AG08395 (cell line): ENCODE measurements around the gene CTNNA2.
A peak's percentile ranks its signal among the peaks of the same experiment; 100 is the strongest.

Source experiments
- DNase-seq: peaks from one replicate; pipeline ENCODE4 v3.0.0; 2012; ENCODE audit warnings: mixed read lengths, low spot score

CTNNA2 gene

DNA sequence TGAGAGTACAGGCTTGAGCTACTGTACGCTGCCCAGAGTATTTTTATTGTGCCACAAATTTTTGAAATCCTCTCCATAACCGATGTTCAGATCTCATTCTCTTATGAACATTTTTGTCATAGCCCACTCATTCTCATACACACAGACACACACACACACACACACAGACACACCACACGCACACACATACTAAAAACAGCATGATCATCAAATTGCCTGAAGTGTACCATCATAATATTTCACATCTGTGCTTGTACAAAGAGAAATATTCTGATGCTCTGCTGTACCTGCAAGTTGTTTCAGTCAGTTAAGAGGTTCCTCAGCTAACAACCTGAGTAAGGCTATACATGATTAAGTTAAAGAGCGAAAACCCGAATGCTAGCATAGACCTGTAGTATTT lies 696.6 kb downstream of the CTNNA2 start:
- no peak for DNase-seq

DNA sequence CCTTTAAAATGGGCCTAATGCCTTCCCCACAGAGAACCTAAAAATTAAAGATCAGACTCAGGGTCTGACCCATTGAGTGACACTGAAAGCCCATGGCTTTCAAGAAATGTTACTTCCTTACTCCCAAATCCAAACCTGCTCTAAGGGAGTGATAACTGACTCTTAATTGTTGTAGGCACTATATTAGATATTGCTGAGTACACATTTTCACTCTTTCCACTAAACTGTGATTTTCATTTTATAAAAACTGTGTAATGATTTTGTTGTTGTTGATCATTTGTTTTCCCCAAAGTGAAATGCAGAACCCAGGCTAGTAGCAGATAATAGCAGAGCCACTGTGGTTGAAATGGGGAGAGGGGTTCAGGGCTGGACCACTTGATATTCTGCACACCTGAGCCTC lies 704.6 kb downstream of the CTNNA2 start:
- no peak for DNase-seq

DNA sequence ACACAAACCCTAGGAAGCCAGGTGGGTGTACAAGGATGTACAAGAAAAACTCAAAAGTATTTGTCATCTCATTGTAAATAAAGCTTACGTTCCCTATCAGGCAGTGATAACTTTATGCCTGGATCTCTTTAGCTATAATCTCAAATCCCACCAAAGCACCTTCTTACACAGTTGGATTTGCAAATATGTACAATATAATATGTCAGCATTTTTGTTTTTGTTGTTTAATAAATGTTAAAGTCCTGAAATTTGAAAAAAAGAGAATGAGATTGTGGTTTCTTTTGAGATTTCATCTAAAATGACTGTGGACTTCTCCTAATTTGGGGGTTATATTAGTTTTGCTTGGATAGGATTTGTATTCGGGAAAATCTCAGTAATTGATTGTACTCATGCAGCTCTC lies 709.8 kb downstream of the CTNNA2 start:
- no peak for DNase-seq

DNA sequence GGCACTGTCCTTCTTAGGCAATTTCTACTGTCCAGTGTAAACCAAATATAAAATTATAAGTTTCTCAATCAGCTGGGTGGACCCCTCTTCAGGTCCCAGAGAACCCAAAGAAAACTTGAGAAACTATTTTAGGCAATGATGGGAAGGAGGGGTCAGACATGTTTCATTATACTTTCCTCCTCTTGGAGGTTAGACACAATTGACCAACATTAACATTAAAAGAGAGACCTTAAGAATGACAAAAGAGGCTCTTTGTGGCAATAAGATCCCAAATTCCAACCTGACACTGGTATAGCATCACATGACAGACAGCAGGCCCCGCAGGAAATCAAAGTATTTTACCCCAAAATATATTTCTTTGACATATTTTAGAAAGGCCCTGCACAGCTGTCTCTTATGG lies 718.6 kb downstream of the CTNNA2 start:
- no peak for DNase-seq

DNA sequence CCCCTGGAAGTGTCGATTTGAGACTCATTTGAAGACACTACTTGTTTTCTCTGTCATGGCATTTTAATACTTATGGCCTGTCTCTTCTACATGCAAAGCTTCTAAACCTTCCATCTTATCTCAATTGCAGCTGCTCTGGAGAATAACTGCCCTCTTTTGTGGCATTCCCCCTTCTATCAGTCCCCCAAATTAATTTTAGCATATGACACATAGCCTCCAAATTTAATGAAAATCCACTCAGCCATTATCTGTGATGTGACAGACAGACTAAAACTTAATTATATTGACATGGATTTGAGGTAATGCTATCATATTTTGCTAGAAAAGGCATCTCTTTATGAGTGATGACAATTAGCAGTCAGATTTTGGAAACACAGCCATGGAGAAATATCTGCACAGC lies 720.5 kb downstream of the CTNNA2 start:
- no peak for DNase-seq

DNA sequence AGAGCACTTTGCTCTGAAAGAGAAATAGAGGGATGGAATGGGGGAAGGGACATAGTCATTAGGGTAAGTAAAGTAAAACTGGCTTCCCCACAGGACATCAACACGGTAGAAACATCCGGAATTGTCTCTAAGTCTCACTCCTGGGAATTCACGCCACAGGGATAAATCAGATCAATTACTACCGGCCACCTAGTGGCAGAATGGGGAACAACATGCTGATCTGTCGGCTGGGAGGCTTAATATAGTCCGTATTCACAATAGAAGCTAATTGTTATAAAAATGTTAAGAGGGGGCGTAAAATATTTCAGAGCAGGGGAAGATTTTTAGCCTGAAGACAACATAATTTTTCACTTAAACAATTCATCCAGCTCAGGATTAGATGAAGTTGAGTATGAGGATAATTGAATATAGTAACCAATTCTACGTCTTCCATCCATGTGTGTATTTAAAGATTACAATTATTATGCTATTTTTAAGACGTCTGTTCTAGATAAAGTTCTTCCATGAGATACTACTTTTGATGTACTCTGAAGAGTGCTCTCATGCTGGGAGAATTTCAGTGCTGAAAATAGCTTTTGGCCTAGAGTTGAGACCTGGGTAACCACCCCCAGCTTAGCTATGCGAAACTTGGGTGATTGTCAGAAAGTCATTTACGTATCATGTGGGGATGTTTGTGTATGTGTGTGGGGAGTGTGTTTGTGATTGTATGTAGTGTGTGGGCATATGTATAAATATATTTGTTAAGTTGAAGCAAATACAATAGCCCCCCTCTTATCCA lies 726.0 kb downstream of the CTNNA2 start:
- DNase-seq = peak; percentile 55

DNA sequence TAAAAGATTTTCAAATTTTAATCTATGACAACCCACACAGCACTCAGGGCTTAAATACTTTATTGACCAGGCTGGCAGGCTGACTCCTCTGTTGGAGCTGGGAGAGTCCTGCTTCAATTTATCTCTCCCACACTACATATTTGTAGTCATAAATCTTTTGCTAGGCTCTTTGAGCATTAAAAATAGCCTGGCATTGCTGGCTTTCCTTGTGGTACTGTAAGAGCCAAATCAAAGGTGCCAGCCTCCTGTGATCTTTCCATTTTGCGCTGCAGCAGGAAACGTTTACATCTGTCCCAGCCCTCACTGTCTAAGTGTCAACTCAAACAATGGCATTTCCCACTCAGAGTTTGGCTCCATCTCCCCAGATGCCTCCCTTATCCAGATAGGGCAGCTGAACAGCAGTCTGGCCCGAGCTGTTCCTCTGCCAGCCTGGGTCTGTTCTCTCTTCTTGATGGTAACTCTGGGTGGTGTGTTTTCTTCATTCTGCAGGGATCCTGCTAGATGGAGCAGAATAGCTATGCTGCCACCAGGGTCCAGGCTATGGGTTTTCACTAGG lies 729.6 kb downstream of the CTNNA2 start:
- no peak for DNase-seq

DNA sequence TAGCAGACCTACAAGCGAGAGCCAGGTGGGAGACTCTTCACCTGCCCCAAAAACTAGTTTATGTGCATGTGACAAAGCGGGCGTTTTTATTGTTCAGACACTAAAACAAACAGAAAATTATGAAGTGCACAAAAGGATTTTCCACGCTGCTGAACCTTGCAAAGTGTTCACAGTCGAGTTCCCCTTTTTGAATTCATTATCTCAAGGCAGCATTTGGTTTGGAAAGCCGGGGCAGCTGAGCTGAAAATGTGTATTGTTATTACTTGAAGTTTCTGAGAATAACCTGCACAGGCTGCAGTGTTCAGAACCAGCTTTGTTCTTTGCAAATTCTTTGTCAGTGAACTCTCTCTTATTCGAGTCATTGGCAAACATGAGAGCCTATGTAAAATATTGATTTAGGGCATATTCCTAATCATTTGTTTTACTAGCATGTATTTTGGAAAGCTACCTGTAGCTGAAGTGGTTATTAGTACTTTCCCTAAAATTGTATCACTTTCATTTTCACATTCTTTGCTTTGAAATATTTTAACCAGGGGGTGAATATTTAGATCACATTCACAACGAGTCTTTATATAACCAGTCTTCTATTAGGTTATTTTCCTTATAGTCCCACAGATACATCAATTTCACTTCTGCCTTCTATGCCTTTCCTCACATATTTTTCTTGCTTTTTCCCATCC lies 732.2 kb downstream of the CTNNA2 start:
- DNase-seq = no peak

DNA sequence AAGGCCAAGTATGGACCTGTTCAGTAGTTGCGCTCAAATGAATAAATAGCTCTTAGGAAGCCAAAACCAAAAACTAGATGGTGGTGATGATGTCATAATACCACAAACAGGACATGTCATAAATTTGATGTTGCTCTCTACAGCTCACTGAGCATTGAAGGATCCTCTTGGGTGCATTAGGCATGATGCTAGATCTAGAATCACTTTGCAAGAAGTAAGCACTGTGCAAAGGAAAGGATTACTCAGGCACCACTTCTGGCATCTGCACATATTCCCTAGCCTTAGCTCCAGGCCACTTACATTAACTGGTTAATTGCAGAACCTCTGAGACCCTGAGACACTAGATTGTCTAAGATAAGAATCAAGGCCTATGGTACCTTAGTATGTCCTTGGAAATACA lies 733.7 kb downstream of the CTNNA2 start:
- no peak for DNase-seq

DNA sequence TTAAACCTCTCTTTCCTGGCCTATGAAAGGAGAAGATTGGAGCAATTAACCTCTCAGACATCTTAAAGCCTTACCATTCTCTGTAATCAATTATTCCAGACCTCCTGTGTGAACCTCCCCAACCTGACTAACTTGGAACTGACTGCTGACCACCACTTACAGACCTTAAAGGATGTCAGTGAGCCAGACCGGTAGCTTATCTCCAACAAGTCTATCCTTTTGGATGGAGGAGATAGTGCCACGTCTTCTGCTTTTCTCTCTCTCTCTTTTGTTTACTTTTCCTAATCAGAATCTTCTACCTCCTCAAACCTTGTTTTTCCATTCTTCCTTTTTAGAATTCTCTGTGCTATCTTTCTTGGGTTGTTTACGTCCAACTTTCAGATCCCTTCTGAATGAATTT lies 734.5 kb downstream of the CTNNA2 start:
- DNase-seq = no peak

DNA sequence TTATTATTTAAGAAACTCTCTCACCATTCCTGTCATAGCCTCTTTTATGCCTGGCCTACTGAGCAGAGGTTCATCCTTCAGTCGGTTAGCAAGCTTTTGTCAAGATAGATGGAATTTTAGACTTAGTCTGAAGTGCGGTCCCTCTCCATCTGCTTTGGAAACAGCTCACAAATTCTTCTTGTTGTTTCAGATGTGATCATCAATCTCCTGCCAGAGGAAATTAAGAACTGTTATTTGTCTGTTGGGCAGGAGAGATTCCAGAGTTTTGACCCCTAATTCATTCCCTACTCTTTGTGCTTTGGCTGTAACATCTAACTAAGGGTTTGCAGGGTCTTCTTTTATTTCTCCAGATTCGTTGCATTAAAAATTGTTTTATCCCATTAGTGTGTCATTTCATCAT lies 735.3 kb downstream of the CTNNA2 start:
- no peak for DNase-seq

DNA sequence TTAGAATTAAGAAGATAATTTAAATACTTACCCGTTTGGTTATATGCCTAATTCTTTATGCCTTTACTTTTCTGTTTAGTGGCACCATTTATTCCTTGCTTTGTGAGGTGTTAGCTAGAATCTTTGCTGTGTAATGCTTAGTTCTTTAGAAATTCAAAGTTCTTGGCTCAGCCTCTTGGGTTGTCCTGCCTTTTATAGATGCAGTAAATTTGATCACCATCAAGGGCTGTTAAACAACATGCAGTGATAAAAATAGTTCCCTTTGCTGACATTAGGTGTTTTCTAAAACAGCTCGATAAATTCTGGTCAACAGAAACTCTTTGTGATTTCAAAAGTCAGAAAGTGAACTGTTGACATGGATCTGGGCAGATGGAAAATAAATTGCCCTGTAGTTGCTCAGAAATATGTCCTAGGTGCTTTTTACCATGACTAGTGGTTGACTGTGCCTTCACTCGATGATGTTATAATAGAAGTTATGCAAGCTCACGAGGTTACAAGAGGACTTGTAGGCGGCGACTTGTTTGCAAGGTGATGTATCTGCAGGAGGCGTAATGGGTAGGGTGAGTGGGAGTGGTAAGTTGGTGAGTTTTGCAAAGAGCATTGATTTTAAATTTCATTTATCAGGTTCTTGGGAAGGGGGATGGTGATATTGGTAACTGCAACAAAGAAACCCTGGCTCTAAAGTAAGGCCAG lies 739.6 kb downstream of the CTNNA2 start:
- DNase-seq = no peak

DNA sequence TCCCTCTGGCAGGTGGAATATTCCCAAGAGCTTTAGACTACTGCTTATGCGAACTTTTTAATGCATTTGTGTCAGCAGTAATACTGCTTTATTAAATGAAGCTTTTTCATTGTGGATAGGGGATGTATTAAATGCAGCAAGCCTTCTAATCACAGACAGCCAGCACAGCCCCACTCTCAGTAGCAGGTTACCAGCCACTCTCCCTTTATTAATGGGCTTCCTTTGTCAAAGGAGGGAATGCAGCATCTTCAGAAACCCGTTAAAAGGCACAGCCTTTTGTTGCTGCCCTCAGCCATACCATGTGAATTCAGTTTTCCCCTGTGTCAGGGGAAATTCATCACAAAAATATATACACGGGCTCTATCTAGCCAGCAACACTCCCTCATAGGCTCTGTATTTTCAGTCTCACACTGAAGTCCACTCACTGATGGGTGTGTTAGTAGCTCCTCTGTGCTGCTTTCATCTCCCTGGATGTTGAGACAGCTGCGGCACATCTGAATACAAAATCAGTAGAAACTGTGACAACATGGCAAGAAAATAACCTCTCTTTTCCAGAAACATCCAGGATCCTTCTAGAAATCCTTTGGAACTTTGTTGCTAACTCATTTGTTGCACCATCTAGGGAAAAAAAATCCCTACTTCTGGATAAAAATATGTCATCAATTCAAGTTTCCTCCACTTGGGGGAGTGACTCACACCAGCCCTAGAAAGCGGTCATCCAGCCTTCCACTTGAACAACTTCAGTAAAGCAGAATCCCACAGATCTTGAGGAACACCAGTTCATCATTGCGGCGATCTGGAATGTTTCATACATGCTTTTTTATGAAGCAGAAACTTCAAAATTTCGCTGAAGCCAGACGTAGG lies 743.3 kb downstream of the CTNNA2 start:
- peak; percentile 62 for DNase-seq

DNA sequence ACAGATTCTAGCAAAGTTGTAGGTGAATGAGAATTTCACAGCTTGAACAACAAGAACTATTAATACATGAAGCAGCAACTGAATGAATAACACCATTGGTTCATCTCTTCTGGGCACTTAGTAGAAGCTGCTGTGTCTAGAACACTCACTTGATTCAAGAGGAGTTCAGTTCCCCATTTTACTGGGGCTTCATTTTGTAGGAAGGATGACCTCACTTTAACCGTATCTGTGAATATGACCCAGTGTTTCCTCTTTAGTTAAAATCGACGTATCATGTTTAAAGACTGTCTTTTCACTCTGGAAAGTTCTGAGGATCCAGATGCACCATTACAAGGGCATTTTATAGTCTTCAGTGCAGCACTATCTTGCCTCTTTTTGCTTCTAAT lies 743.9 kb downstream of the CTNNA2 start:
- no peak for DNase-seq

DNA sequence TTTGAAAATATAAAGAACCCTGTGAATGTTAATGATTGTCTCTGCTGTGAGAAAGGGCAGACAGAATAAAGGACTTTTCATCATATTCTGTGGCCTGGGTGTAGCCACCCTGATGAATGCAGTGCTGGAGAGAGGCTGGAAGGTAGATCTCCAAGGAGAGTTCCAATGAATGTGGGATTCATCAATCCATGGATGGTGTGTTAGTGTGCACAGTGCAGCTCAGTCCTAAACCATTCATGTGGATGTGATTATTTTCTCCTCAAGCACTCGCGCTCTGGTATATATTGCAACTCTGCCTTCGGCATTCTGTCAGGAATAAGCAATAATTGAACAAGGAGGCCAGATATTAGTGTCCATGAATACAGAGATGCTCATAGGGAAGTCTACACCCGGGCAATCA lies 744.6 kb downstream of the CTNNA2 start:
- DNase-seq = no peak

DNA sequence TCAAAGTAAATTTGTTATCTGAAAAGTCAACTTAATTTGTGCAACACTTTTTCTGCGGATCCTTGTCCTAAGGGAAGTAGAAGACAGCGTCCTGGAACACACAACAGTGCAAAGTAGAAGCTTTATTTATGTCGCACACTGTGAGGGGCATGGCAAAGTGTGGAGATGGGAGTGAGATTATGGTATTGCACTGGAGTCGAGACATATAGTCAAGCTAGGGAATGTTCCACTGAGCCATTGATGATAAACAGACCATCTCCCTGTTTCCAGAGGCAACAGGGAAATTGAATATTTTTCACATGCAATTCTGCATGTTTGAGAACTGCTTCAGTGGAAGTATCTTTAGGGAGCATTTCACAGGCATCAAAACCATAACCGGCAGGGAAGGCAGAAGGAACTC lies 745.5 kb downstream of the CTNNA2 start:
- no peak for DNase-seq

DNA sequence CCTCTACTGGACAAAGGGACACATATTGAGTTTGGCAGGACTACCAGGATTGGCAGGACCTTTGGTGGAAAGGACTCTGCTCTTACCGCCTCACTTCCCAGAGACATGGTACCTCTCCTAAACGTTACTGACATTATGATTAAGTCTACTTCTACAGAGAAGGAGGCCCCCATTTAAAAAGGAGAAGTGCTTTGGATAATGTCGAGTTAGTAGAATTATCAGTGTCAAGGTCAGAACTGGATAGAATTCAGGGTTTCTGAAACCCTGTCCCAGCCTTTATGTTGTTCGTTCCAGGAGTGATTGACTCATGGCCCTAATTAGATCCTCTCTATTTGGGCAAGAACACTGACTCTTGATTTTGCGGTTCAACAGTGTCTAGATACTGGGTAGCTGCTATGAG lies 745.9 kb downstream of the CTNNA2 start:
- no peak for DNase-seq

DNA sequence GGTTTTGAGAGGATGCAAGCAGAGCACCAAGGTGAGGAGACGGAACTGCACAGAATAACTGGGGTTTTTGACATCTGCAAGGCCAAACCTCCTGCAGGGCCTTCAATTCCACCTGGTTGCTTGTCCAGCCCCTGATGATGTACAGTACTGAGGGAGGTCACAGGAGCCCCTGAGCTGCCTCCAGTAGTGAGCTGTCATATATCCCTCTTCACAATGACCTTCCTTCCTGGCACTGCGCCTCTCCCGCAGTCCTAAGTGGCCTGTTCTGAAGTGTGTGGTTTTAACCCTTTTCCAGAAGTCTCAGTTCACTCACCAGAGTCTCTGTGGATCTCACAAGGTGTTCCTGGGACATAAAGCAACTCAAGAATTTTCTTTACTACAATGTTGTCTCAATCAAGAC lies 746.4 kb downstream of the CTNNA2 start:
- no peak for DNase-seq

DNA sequence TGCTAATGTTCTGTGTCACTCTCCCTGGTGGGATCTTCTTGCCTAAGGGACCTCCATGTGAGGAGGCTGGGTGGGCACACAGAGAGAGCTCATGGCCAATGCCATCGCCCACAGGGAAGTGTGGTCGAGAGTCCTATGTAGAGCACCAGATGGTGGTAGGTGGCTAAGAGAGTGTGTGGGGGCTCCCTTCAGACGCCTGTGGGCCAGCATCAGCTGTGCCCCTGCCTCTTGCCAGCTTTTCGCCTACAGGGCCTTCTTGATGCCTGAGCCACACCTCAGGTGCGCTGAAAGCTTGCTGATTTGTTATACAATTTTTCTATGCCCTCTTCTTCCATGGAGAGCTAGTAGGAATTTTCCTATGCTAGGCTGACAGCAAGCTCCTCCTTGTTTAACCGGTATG lies 753.4 kb downstream of the CTNNA2 start:
- DNase-seq = no peak

DNA sequence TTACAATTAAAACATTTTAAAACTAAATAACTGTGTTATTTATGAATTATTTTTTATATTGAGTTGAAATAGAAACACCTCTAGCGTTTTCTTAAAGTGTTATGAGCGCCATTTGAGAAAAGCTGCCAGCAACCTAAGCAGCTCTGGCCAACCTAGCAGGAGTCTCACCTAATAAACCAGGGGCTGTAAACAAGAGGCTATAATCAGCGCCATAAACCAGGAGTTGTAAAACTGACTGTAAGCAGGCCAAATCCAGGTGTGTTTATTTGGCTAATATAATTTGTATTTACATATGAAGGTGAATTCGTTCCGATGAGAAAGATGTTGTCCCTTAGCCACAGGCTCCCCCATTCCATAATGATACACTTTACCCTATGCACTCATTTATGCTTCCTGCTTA lies 757.0 kb downstream of the CTNNA2 start:
- no peak for DNase-seq

DNA sequence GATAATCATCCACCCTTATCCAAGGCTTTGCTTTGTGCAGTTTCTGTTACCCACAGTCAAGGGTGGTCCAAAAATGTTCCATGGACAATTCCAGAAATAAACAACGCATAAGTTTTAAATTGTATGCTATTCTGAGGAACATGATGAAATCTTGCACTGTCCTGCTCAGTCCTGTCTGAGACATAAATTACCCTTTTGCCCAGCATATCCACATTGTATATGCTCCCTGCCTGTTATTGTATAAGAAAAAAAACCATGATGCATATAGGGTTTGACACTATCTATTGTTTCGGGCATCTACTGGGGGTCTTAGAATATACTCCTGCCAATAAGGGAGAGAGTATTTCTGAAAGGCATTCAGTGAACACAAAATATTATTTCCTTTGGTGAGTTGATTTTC lies 767.7 kb downstream of the CTNNA2 start:
- DNase-seq = no peak

DNA sequence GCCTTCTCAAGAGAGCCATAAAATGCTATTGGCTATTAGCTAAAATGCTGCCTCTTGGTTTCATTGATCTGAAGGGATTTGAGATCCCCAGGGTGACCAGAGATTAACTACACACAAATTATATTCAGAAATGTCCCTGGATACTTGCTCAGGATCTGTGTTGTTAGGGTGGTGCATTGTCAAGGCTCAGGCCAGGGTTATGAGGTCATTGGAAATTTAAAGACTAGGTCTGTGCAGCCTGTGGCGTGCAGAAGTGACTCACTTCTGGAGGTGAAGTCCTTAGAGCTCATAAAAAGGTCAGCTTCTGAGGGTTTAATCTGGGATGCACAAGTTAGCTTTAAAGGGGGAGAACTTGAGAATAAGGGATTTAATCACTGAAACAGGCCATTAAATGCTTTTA lies 768.2 kb downstream of the CTNNA2 start:
- no peak for DNase-seq
